ENCODE measurements around the gene CFAP161.

DNA sequence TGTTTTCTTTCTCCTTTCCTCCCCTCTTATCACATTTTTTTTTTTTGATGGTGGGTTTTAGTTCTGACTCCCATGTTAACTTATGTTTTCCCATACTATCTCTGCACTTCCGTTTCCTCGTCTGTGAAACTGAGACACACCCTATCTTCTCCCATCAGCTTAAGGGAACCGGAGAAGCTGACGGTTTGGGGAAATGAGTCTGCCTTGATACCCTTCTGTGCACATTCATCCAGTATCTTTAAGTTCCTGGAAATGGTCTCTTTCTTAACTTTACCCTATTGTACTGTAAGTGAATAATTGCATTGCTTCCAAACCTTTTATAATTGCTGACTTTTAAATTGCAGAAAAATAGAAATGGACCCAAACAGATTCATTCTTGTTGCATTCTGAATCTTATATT, 26.2 kb upstream of the CFAP161 start:
- TF ChIP-seq, protein P1, sequence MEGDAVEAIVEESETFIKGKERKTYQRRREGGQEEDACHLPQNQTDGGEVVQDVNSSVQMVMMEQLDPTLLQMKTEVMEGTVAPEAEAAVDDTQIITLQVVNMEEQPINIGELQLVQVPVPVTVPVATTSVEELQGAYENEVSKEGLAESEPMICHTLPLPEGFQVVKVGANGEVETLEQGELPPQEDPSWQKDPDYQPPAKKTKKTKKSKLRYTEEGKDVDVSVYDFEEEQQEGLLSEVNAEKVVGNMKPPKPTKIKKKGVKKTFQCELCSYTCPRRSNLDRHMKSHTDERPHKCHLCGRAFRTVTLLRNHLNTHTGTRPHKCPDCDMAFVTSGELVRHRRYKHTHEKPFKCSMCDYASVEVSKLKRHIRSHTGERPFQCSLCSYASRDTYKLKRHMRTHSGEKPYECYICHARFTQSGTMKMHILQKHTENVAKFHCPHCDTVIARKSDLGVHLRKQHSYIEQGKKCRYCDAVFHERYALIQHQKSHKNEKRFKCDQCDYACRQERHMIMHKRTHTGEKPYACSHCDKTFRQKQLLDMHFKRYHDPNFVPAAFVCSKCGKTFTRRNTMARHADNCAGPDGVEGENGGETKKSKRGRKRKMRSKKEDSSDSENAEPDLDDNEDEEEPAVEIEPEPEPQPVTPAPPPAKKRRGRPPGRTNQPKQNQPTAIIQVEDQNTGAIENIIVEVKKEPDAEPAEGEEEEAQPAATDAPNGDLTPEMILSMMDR (conservative IDR thresholded peaks at IDR 0.05; ENCODE audit: low read depth in 2 of 2): no peak
- no peak for TF ChIP-seq CREB1 (CRISPR knock-in tag; IDR thresholded peaks at IDR 0.05; ENCODE audit: low read depth)
- no peak for TF ChIP-seq NANOG (IDR thresholded peaks at IDR 0.05; ENCODE audit: borderline replicate concordance)
- TF ChIP-seq EZH2 (IDR thresholded peaks at IDR 0.05; ENCODE audit: low read depth, unreplicated experiment): no peak
- TF ChIP-seq, protein P2, sequence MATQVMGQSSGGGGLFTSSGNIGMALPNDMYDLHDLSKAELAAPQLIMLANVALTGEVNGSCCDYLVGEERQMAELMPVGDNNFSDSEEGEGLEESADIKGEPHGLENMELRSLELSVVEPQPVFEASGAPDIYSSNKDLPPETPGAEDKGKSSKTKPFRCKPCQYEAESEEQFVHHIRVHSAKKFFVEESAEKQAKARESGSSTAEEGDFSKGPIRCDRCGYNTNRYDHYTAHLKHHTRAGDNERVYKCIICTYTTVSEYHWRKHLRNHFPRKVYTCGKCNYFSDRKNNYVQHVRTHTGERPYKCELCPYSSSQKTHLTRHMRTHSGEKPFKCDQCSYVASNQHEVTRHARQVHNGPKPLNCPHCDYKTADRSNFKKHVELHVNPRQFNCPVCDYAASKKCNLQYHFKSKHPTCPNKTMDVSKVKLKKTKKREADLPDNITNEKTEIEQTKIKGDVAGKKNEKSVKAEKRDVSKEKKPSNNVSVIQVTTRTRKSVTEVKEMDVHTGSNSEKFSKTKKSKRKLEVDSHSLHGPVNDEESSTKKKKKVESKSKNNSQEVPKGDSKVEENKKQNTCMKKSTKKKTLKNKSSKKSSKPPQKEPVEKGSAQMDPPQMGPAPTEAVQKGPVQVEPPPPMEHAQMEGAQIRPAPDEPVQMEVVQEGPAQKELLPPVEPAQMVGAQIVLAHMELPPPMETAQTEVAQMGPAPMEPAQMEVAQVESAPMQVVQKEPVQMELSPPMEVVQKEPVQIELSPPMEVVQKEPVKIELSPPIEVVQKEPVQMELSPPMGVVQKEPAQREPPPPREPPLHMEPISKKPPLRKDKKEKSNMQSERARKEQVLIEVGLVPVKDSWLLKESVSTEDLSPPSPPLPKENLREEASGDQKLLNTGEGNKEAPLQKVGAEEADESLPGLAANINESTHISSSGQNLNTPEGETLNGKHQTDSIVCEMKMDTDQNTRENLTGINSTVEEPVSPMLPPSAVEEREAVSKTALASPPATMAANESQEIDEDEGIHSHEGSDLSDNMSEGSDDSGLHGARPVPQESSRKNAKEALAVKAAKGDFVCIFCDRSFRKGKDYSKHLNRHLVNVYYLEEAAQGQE (IDR thresholded peaks at IDR 0.05; ENCODE audit: unreplicated experiment): no peak
- no peak for TF ChIP-seq ZNF331 (CRISPR knock-in tag; IDR thresholded peaks at IDR 0.05; ENCODE audit: low read depth)
- TF ChIP-seq EZH2phosphoT487 (IDR thresholded peaks at IDR 0.05; ENCODE audit: unreplicated experiment): no peak
- TF ChIP-seq POLR2AphosphoS5 (IDR thresholded peaks at IDR 0.05; ENCODE audit: low read depth): no peak
- TF ChIP-seq ZNF114 (CRISPR knock-in tag; IDR thresholded peaks at IDR 0.05): no peak
- TF ChIP-seq, protein P3, sequence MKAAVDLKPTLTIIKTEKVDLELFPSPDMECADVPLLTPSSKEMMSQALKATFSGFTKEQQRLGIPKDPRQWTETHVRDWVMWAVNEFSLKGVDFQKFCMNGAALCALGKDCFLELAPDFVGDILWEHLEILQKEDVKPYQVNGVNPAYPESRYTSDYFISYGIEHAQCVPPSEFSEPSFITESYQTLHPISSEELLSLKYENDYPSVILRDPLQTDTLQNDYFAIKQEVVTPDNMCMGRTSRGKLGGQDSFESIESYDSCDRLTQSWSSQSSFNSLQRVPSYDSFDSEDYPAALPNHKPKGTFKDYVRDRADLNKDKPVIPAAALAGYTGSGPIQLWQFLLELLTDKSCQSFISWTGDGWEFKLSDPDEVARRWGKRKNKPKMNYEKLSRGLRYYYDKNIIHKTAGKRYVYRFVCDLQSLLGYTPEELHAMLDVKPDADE (IDR thresholded peaks at IDR 0.05): no peak
- TF ChIP-seq JUNB (IDR thresholded peaks at IDR 0.05; ENCODE audit: unreplicated experiment): no peak
- TF ChIP-seq STAT1 (IDR thresholded peaks at IDR 0.05; ENCODE audit: unreplicated experiment): no peak
- TF ChIP-seq, protein P4, sequence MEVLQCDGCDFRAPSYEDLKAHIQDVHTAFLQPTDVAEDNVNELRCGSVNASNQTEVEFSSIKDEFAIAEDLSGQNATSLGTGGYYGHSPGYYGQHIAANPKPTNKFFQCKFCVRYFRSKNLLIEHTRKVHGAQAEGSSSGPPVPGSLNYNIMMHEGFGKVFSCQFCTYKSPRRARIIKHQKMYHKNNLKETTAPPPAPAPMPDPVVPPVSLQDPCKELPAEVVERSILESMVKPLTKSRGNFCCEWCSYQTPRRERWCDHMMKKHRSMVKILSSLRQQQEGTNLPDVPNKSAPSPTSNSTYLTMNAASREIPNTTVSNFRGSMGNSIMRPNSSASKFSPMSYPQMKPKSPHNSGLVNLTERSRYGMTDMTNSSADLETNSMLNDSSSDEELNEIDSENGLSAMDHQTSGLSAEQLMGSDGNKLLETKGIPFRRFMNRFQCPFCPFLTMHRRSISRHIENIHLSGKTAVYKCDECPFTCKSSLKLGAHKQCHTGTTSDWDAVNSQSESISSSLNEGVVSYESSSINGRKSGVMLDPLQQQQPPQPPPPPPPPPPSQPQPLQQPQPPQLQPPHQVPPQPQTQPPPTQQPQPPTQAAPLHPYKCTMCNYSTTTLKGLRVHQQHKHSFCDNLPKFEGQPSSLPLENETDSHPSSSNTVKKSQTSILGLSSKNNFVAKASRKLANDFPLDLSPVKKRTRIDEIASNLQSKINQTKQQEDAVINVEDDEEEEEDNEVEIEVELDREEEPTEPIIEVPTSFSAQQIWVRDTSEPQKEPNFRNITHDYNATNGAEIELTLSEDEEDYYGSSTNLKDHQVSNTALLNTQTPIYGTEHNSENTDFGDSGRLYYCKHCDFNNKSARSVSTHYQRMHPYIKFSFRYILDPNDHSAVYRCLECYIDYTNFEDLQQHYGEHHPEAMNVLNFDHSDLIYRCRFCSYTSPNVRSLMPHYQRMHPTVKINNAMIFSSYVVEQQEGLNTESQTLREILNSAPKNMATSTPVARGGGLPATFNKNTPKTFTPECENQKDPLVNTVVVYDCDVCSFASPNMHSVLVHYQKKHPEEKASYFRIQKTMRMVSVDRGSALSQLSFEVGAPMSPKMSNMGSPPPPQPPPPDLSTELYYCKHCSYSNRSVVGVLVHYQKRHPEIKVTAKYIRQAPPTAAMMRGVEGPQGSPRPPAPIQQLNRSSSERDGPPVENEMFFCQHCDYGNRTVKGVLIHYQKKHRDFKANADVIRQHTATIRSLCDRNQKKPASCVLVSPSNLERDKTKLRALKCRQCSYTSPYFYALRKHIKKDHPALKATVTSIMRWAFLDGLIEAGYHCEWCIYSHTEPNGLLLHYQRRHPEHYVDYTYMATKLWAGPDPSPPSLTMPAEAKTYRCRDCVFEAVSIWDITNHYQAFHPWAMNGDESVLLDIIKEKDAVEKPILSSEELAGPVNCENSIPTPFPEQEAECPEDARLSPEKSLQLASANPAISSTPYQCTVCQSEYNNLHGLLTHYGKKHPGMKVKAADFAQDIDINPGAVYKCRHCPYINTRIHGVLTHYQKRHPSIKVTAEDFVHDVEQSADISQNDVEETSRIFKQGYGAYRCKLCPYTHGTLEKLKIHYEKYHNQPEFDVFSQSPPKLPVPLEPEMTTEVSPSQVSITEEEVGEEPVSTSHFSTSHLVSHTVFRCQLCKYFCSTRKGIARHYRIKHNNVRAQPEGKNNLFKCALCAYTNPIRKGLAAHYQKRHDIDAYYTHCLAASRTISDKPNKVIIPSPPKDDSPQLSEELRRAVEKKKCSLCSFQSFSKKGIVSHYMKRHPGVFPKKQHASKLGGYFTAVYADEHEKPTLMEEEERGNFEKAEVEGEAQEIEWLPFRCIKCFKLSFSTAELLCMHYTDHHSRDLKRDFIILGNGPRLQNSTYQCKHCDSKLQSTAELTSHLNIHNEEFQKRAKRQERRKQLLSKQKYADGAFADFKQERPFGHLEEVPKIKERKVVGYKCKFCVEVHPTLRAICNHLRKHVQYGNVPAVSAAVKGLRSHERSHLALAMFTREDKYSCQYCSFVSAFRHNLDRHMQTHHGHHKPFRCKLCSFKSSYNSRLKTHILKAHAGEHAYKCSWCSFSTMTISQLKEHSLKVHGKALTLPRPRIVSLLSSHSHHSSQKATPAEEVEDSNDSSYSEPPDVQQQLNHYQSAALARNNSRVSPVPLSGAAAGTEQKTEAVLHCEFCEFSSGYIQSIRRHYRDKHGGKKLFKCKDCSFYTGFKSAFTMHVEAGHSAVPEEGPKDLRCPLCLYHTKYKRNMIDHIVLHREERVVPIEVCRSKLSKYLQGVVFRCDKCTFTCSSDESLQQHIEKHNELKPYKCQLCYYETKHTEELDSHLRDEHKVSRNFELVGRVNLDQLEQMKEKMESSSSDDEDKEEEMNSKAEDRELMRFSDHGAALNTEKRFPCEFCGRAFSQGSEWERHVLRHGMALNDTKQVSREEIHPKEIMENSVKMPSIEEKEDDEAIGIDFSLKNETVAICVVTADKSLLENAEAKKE (CRISPR knock-in tag; IDR thresholded peaks at IDR 0.05): no peak

Measured in GM23338 (cell line).